ENCODE data around the gene POLRMT. TPM values are rescaled to one million over a fixed set of nuclear protein-coding genes. Genes with fewer than 3 reads are reported as not detected.
A peak's percentile ranks its signal among the peaks of the same experiment; 100 is the strongest.

Gene POLRMT
- total RNA-seq, 4 donors from 2014 or later: 28.2 to 73.5 (median 51.5) TPM

- WGBS, 2 donors: 43 to 65% methylated on average over 29 to 31 of the region's 38 CpGs
- no peak for TF ChIP-seq CTCF (IDR thresholded peaks at IDR 0.05)
- no peak for TF ChIP-seq EP300 (IDR thresholded peaks at IDR 0.05)
- no peak for TF ChIP-seq POLR2A (IDR thresholded peaks at IDR 0.05)
Observed at GRCh38 chr19:575527-576506, 57.5 kb downstream of the POLRMT start.

GRCh38 chr19:574658-575526 lies 58.4 kb downstream of the POLRMT start:
- Histone ChIP-seq H3K36me3 (peaks cover 0 to 27% (median 4%) of the 10 kb centered on the region in 3 donors), H3K4me3 (peak overlapping the region in 3 of 4 donors; percentile 15 to 27 (median 16)), H3K4me1 (peaks cover 0 to 57% (median 35%) of the 10 kb centered on the region in 4 donors), H3K27ac (peak overlapping the region in 2 of 4 donors; percentile 46 to 64), H3K27me3 (no peaks in the 10 kb centered on the region), H3K9me3 (no peaks in the 10 kb centered on the region)
- TF ChIP-seq CTCF (IDR thresholded peaks at IDR 0.05) (no peak), EP300 (IDR thresholded peaks at IDR 0.05) (no peak), POLR2A (IDR thresholded peaks at IDR 0.05) (no peak)
- DNase-seq (ENCODE audit: low spot score in 2 of 2): no peak
- WGBS, 2 donors: 32 to 45% methylated on average over 21 to 22 of the region's 32 CpGs

More at GRCh38 chr19:575527-576506, 57.5 kb downstream of the POLRMT start:
- Histone ChIP-seq H3K36me3 (peaks cover 4 to 36% (median 6%) of the 10 kb centered on the region in 3 donors), H3K27ac (peak overlapping the region in 2 of 4 donors; percentile 46 to 64), H3K4me3 (peak overlapping the region in 1 of 4 donors; percentile 27), H3K9me3 (no peaks in the 10 kb centered on the region), H3K4me1 (peaks cover 0 to 55% (median 35%) of the 10 kb centered on the region in 4 donors), H3K27me3 (no peaks in the 10 kb centered on the region)
- DNase-seq (ENCODE audit: low spot score in 2 of 2): no peak

GRCh38 chr19:573519-573825 lies 59.9 kb downstream of the POLRMT start:
- 1 to 5% methylated on average over 15 of the region's 15 CpGs for WGBS, 2 donors
- Histone ChIP-seq H3K4me1 (peaks cover 0 to 57% (median 35%) of the 10 kb centered on the region in 4 donors), H3K9me3 (no peaks in the 10 kb centered on the region), H3K4me3 (peak overlapping the region; percentile 86 to 99 (median 88)), H3K27me3 (no peaks in the 10 kb centered on the region), H3K36me3 (peaks cover 0 to 12% (median 4%) of the 10 kb centered on the region in 3 donors), H3K27ac (peak overlapping the region in 3 of 4 donors; percentile 91 to 95 (median 92))
- no peak for TF ChIP-seq EP300 (IDR thresholded peaks at IDR 0.05)
- peak in 1 of 5 experiments; percentile 6 for TF ChIP-seq CTCF (IDR thresholded peaks at IDR 0.05)
- DNase-seq (ENCODE audit: low spot score in 2 of 2): no peak

GRCh38 chr19:572743-573518 lies 60.4 kb downstream of the POLRMT start:
- peak overlapping the region; percentile 86 to 99 (median 88) for H3K4me3 ChIP-seq
- H3K4me1 ChIP-seq: peaks cover 0 to 57% (median 35%) of the 10 kb centered on the region in 4 donors
- no peak for DNase-seq (ENCODE audit: low spot score in 2 of 2)
- no peaks in the 10 kb centered on the region for H3K27me3 ChIP-seq
- 1% methylated on average over 28 to 50 of the region's 55 CpGs for WGBS, 2 donors
- no peaks in the 10 kb centered on the region for H3K9me3 ChIP-seq
- peaks cover 0 to 8% (median under 1%) of the 10 kb centered on the region in 3 donors for H3K36me3 ChIP-seq
- no peak for TF ChIP-seq CTCF (IDR thresholded peaks at IDR 0.05)
- TF ChIP-seq POLR2A (IDR thresholded peaks at IDR 0.05): no peak
- TF ChIP-seq EP300 (IDR thresholded peaks at IDR 0.05): no peak
- peak overlapping the region; percentile 78 to 95 (median 92) for H3K27ac ChIP-seq
